HG02852 (cell line): ENCODE data around the gene QPRT.
"Not testable (repeated sequence)": the region's sequence is repeated elsewhere in the genome, so short reads cannot be mapped to it uniquely, and the experiment has no call there.

ENCODE experiments used
- ATAC-seq: cut with Tn5 transposase; IDR thresholded peaks from one replicate; pipeline ENCODE4 v1.9.1; 2021; ENCODE audit warnings: mild to moderate bottlenecking, moderate library complexity; ENCODE audit not compliant: unreplicated experiment

Gene QPRT

GRCh38 chr16:29678691-29679267 is at the start of gene QPRT:
TSS of gene QPRT (plus strand) at chr16:29679180. CDS start at chr16:29679198, 18 bp downstream.
- no peak for ATAC-seq

- ATAC-seq, result not testable (repeated sequence)
Observed at GRCh38 chr16:29629318-29629717, 49.7 kb upstream of the QPRT start.

GRCh38 chr16:29631658-29632057 is 47.3 kb upstream of the QPRT start:
- not testable (repeated sequence) for ATAC-seq

- not testable (repeated sequence) for ATAC-seq
Observed at GRCh38 chr16:29635902-29636301, 43.1 kb upstream of the QPRT start.

GRCh38 chr16:29636368-29636767 is 42.6 kb upstream of the QPRT start:
- ATAC-seq, result not testable (repeated sequence)

- not testable (repeated sequence) for ATAC-seq
Observed at GRCh38 chr16:29638751-29639150, 40.2 kb upstream of the QPRT start.

- no peak for ATAC-seq
Observed at GRCh38 chr16:29641561-29641960, 37.4 kb upstream of the QPRT start.

GRCh38 chr16:29643596-29643995 is 35.4 kb upstream of the QPRT start:
- no peak for ATAC-seq

- peak; percentile 67 for ATAC-seq
Observed at GRCh38 chr16:29644338-29644857, 34.6 kb upstream of the QPRT start.

- no peak for ATAC-seq
Observed at GRCh38 chr16:29644973-29645693, 33.8 kb upstream of the QPRT start.

- no peak for ATAC-seq
Observed at GRCh38 chr16:29645694-29646187, 33.2 kb upstream of the QPRT start.

- no peak for ATAC-seq
Observed at GRCh38 chr16:29646947-29647346, 32.0 kb upstream of the QPRT start.

GRCh38 chr16:29649588-29650494 is 29.1 kb upstream of the QPRT start:
- ATAC-seq, result no peak

GRCh38 chr16:29650771-29651170 is 28.2 kb upstream of the QPRT start:
- no peak for ATAC-seq

GRCh38 chr16:29651774-29652349 is 27.1 kb upstream of the QPRT start:
- no peak for ATAC-seq

GRCh38 chr16:29653471-29653870 is 25.5 kb upstream of the QPRT start:
- no peak for ATAC-seq

GRCh38 chr16:29653890-29654289 is 25.1 kb upstream of the QPRT start:
- not testable (repeated sequence) for ATAC-seq

- no peak for ATAC-seq
Observed at GRCh38 chr16:29656688-29657523, 22.1 kb upstream of the QPRT start.

GRCh38 chr16:29658705-29659104 is 20.3 kb upstream of the QPRT start:
- ATAC-seq, result no peak
